CD4-positive, alpha-beta T cell treated with Interleukin-15 for 4 hours (primary cell): ENCODE measurements around the gene CCDC167.

ENCODE experiments used
- DNase-seq: peaks from one replicate; pipeline ENCODE4 v3.0.0-alpha.2; 2020; ENCODE audit warnings: low spot score

The CCDC167 gene

DNA sequence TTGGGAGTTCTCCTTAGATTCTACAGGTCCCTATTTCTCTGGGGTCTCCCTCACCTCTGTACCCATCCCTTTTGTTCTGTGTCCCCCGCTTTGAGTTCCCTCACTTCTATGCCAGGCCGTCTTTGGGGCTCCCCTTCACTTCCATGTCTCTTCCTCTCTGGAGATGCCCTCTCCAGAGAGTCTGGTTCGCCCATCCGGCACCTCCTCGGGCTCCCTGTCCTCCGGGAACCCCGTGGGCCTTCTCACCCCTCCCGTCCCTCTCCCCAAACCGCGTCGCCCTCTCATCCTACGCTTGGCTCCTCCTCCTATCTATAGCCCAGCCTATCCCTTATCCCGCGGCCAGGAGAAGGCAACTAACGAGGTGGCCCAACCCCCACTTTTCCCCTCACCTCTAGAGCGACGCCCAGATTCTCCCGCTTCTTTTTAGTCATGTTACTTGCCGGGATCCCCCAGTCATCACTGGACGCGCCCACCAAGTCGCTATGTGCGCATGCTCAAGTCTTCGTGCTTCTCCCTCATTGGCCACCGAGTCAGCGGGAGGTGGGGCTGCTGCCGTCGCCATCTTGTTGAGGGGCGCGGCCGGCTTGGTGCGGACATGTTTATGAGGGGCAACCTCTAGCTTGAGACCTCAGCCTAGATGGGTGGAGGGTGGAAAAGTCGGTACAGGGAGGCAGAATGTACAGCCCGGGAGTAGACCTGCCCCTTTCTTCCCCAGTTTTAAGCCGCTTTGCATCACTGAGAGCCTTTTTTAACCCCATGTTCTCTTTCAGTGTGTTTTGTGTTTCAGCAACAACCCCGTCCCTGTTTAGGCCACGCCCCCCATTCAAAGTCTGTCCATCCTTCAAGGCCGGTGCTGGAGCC lies at the start of gene CCDC167:
Gene CCDC167 (minus strand): TSS at position 461 of the 861 bp plus-strand sequence. CDS start 30 bp downstream, at position 431.
- peak; percentile 98 for DNase-seq

DNA sequence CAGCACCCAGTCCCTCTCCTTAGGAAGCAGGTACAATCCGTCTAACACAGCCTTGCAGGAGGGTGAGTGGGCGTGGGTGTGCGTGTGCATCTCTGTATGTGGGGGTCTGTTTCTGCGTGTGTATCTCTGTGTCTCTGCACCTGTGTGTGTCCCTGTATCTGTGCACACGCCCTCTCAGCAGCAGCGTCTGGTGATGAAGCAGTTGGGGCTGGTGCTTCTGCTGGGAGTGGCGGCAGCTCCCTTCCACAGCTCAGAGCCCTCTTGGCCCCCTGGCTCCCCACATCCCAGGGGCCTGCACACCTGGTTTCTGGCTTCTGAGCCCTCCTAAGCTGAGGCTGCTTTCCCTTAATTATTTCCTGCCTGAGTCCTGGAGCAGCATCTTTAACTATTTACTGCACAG lies 49.5 kb upstream of the CCDC167 start:
- no peak for DNase-seq

DNA sequence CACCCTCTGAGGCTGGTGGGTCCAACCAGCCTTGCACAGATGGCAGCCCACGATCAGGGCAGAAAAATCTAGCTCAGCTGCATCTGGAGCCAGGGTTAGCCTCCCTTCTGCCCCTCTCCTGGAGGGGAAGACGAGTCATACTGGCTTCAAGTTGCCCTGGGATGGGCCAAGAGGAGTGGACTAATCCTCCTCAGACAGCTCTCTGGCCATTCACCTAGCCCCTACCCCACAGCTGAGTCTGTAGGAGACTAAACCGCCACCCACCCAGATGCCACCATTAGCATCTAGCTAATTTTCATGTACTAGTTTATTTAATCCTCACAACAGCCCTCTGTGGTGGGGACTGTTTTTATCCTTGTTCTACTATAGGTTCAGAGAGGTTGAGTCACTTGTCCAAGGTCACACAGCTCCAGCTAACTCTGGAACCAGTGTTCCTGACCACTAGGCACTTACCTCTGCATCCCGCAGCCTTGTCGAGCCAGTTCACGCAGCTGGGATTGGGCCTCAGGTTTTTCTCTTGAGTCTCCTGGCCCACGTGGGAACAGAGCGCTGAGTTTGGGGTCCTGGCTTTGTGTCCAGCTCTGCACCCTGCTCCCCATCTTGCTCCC lies 48.5 kb upstream of the CCDC167 start:
- DNase-seq: no peak

DNA sequence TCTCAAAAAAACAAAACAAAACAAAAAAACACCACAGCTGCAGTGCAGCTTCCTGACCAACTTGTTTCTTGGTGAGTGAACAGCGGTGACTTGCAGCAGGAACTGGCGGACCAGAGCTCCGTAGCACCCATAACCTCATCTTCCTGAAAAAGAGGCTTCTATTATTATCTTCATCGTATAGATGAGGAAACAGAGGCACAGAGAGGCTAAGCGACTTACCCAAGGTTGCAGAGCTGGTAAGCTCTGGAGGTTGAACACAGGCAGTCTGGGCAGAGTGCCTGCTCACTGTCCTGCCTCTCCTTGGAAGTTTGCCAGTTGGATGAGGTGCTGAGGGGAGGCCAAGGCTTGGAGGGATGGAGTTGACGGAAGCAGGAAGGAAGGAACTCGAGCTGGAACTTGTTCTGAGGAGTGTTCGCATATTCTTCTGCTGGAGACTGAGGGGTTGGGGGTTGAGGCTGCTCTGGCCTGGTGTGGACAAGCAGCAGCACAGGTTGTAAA lies 47.9 kb upstream of the CCDC167 start:
- peak; percentile 33 for DNase-seq

DNA sequence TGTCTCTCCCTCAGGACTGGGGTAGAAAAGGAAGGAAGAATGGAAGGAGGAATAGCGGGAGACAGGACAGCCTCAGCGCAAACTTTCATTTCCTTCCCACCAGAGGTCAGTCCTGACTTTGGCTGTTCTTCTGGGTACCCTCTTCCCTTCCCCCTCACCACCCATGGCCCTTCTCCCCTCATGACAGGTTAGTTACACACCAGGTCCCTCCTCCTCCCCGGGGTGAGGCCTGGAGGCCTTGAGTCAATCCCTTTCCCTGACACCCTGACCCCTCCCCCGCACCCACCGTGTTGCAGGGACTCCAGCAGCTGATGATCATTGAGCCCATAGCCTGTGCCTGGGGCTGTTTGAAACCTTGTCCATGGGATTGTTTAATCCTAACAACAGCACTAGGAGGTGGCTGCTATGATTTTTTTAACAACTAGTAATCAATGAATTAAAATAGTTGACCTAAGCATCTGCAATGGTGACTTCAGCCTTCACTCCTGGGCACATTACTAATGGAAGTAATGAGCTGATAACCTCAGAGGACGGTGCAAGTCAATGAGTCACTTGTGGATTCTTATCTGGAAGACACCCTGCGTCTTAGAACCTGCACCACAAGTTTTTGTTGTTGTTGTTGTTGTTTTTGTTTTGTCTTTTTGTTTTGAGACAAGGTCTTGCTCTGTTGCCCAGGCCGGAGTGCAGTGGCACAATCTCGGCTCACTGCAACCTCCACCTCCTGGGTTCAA lies 46.6 kb upstream of the CCDC167 start:
- DNase-seq: no peak

DNA sequence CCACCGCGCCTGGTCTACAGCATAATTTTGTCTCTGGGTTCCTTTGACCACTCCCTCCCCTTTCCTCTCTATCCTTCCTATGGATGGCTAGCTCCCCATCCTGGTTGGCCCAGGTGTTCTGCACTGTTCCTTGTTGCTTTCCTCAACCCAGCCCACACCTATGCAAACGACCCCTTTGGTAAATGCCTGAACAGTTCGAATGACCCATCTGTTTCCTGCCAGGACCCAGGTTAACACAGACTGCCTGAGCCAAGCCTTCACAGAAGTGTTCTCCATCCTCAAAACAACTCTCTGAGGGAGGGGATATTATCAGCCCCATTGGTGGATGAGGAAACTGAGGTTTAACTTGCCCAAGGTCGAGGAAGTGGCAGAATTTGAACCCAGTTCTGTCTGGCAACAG lies 44.8 kb upstream of the CCDC167 start:
- DNase-seq: no peak

DNA sequence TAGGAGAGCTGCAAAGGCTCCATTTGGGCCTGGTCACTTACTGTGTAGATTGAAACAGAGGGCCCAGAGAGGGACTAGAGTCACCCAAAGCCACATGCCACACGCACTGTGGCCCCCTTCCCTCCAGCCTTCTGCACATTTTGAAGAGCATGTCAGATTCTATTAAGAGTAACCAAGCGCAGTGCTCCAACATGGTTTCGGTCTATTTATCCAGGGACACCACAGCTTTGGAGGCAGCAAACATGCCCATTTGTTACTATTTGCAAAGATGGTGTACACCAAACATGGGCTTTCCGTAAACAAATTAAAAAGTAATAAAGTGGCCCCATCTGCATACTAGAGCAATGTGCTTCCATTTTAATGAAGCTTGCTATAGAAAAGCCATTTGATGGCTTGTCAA lies 43.7 kb upstream of the CCDC167 start:
- DNase-seq: no peak

DNA sequence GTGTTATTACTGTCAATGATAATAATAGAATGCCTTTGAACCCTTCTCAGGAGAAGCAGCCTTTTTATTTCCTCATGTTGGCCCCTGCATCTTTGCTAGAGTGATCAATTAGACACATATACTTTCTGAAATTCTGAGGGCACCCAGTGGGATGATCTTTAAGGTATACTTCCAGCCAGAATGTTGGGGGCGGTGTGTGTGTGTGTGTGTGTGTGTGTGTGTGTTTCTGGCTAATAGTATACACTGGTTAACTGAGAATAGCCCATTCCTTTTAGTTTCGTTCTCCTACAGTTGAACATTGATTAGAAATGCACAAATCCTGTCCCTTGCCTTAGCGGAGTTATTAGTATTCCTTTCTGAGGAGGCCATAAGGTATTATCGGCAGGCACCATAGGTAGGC lies 41.7 kb upstream of the CCDC167 start:
- no peak for DNase-seq

DNA sequence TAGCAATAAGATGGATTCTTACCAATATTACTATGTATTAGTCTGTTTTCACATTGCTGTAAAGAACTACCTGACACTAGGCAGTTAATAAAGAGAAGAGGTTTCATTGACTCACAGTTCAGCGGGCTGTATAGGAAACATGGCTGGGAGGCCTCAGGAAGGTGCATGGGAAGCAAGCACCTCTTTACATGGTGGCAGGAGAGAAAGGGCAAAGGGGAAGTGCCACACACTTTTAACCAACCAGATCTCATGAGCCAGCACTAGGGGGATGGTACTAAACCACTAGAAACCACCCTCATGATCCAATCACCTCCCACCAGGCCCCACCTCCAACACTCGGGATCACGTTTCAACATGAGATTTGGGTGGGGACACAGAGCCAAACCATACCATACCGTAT lies 40.7 kb upstream of the CCDC167 start:
- DNase-seq: no peak

DNA sequence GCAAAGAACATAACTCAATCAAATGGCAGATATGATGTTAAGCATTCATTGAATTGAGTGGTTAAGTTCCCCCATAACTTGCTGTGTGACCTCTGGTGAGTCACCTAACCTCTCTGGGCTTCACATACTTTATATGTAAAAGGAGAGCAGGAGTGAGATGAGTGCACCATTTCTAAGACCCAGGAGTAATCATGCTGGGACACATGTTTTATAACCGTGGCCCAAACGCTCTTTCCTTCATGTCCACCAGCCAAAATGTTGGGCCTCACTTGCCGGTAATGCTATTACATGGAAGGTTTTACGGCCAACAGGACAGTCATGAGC lies 40.3 kb upstream of the CCDC167 start:
- DNase-seq: no peak

DNA sequence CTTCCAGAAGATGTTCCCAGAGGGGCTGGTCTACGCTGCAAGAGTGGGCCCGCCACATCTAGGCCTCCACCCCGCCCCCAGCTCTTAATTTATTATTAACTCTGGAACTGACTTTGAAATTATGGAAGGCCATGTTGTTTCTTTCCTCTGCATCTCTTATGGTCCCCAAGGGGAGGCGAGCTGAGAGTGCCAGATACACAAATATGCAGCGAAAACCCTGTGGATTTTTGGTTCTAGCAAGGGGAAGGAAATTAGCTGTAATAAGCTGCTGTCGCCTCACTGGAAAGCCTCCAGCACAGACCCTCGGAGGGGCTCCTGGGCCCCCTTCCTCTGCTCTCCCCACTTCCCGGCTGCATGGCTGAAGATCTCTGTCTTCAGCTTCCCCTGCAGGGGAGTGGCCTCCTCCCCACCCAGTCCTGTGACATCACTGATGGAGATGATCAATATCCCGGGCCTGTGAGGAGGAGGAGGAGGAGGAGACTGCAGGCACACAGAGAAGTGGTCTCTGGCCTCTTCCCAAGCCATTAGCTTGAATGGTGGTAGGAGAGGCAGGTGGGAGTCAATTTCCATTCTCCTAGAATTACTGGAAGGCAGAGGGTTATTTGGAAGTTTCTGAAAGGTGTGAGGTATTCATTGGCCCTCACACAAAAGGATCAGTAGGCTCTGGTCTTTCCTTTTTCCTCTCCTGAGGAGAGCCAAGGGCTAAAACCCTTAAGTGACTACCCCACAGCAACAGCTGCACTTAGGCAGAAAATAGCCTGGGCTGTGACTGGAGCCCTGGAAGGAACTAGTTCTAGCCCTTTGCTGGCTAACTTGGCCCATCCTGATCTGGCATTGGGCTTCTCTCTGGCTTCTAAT lies 39.7 kb upstream of the CCDC167 start:
- no peak for DNase-seq

DNA sequence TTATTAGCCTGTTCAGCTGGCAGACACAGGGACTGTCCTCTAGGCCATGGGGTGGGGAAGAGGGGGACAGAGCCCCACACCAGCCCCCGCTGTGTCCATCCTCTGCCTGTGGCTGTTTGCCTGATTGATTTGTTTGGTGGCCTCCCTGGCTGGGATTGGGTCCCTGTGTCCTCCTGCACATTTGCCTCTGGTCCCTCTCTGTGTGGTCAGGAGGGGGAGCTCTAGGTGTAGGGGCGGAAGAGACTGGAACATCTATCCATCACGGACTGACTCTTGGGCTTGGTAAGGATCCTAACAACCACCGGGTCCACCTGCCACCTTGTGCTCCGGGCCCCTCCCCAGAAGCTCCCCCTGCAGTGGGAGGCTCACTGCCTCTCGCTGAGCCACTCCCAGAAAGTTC lies 38.4 kb upstream of the CCDC167 start:
- no peak for DNase-seq

DNA sequence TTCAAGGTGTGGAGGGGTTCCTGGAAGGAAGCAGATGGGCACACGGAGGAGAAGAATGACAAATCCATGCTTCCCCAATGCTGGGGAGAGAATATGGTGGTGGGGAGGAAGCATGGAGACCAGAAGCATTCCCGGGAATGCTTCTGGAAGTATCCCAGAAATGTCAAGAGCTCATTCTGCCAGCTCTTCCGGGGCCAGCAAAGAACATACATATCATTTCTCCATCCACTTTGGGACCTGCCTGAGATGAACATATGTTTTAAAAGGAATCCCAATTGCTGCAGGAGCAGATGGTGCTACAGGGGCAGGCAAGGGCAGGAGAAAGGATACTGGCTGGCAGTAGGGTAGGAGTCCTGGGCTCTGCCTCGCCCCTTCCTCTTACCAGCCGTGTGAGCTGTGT lies 37.9 kb upstream of the CCDC167 start:
- no peak for DNase-seq

DNA sequence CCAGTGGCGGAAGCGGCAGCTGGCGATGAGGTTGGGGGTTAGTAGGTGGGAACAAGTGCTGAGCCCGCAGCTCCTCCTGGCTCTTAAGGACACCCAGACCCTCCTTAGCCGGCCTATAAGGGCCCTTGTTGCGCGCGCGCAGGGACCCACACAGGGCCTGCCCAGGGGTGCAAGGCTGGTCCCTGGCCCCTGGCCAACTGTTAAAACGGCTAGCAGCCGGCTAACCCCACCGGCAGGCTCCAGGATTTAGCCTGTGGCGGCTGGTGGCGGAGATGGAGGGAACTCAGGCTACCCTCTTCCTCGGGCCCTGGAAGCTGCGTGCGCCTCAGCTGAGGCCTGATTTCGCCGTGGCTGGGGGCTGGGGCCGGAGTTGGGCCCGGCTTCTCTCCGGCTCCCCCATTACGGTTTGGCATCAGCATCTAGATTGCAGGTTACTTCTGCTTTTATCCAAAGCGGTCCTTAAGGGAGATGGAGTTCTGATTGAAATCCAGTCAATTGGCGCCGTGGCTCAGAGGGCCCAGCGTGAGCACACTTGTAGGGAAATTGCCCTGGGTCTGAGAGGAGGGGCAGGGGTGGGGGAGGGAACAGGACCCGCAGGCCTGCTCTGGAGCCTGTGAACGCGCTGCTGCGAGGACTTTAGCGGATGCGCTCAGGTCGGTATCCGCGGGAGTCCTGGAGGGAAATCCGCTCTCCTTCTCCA lies 36.9 kb upstream of the CCDC167 start:
- DNase-seq: no peak

DNA sequence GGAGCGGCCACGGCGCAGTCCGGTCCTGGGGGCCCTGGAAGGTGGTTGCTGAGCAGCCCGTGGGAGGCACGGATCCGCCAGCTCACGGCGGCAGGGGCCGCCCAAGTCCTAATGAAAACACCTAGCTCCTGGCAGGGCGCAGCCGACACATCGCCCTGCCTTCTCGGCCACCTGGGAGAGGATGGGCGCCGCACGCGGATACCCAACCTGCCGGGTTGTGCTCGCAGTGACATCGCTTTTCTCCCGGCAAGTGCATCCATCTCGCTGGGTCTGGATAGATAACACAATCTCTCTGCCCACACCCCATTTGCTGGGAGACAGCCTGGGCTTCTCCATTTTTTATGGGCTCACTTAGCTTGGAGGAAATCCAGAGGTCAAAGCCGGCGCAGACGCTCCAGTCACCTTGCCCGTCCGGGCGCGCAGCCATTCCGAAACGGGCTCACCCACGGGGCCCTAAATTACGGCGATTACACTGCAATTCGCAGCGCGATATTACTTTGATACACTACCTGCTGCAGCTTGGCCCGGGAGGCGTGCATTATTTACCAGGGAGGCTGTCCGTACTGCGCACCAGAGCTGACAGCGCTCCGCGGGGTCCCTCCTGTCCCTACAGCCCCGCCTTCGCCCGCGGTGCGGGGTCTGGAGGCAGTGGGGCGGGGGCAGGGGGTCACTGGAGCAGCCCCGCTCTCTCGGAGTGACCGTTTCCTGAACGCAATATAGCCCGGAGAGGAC lies 36.2 kb upstream of the CCDC167 start:
- no peak for DNase-seq

DNA sequence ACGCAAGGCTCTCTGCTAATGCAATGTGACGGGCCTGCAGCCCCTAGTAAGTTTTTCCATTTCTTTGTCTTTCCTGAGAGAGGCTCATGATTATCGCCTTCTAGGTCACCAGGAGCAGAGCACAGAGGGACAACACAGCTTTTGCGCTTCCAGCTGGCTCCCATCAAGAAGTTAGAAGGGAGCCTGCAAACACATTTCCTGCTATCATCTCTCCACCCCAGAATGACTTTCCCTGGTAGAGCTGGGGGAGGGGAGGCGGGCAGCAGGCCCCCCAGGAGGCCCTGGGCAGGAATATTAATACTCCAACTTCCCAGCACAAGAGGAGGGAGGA lies 35.7 kb upstream of the CCDC167 start:
- DNase-seq: no peak

DNA sequence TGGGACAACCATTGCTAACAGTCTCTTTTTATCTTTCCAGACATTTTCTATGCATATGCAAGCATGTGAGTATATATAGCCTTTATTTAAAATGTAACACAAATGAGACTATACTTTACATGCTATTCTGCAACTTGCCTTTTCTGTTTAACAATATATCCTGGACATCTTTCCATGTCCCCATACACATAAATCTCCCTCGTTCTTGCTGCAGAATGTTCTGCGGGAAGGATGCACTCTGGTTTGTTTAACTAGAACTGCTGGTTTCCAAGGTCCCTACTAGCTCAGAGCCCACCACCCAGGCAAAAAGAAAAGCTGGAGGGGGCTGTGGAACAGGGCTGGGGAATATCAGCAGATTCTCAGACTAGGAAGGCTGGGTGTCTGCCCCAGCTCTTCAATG lies 35.2 kb upstream of the CCDC167 start:
- no peak for DNase-seq

DNA sequence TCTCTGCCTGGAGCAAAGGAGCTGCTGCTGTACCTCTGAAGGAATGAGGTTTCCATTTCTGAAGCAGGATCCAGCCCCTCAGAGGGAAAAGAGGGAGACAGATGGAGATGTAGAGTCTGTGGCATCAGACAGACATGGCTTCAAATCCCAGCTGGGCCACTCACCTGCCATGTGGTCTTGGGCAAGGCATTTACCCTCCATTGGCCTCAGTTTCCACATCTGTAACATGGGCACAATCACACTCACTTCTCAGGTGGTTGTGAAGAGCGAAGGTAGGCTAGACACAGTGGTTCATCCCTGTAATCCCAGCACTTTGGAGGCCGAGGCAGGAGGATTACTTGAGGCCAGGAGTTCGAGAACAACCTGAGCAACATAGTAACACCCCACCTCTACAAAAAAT lies 32.4 kb upstream of the CCDC167 start:
- no peak for DNase-seq

DNA sequence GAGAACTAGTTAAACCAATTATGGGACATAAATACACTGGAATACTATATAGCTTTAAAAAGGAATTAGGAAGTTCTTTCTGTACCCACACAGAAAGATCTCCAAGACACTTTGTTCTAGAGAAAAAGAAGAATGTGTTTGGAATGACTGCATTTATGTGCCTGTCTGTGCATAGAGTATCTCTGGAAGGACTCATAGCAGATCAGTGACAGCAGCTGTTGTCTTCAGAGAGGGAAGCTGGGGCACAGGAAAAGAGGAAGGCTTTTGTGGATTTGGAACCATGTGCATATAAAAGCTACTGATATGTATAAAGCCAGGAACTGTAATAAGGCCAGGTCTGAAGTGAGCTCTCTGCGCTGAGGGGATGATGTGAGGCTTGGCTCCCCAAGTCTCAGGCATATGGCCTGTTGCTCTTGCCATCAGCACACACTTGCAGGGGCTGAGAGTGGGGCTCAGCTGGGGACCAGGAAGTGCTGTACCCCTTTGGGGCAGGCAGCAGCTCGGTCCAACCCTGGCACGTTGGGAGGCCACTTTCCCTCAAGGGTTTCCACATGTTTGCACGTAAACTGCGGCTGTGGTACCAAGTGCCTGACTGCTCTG lies 31.8 kb upstream of the CCDC167 start:
- no peak for DNase-seq

DNA sequence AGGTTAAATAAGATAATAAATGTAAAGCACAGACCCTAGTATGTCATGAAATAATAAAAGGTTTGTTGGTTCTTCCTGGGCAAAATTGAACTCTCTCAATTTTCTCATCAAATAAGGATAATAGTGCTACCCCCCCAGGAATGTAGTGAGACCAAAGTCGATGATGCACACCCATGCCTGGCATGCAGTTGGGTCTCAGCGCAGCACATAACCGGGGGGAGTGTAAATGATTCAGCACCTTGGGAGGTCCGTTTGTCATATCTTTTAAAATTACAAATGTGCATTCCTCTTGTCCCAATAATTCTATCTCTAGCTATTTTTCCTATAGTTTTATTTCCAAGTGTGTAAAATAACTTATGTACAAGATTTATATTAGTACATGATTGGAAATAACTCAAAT lies 31.3 kb upstream of the CCDC167 start:
- DNase-seq: no peak

DNA sequence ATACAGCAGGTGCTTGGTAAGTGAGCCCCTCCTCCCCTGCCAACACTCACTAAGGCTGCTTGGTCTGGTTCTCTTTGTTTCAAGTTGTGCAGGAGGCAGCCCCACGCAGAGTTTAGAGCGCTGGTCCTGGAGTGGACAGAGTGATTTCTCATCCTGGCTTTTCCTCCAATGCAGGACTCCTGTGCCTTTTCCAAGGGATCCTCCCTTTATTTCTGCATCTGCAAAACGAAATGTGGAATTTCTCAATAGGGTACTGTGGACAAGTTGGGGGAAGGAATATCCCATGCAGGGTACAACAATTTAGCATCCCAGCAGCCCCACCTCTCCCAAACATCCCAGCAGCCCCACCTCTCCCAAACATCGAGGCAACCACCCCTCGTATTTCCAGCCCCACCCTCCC lies 30.6 kb upstream of the CCDC167 start:
- DNase-seq: no peak
